Measurements from ENCODE around the gene GATA5. TPM values are rescaled to one million over a fixed set of nuclear protein-coding genes. Genes with fewer than 3 reads are reported as not detected.
A peak's percentile ranks its signal among the peaks of the same experiment; 100 is the strongest.

The GATA5 gene
- total and polyA plus RNA-seq, 2 donors from 2014 or later = 1.0 to 6.9 TPM

DNA sequence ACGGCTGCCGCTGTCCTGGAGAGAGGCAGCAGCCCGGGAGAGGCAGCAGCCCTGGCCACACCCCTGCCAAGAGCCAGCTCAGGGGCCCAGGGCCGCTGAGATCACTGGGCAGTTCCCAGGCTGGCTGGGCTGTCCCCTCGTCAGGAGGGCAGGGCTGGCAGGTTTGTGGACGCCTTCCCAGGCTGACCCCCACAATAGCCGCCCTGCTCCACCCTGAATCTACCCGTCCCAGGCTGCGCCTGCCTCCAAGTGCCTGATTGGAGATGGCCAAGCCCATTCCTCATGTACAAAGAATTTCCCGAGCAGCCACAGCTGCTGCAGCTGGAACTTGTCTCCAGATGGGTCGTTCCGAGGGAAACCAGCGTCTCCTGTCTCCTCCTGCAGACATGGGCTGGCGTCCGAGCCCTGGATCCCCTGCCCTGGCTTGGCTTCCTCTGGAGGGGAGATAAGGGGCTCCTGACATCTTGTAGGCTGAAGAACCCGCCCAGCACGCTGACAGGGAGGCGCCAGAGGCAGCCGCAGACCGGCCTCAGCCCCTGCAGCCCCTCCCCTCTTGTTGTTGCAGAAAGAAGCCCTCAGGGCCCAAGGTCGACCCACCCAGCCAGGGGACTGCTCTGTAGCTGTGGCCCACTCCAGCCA is 9.4 kb upstream of the GATA5 start:
- FAIRE-seq (no peak), DNase-seq (peak in 4 of 5 donors; percentile 78 to 94 (median 83))
- H3K9me3 ChIP-seq (ENCODE audit: control insufficient read depth in 2 of 3, insufficient read depth in 1 of 3, low read length in 3 of 3) = no peaks in the 10 kb centered on the region
- TF ChIP-seq, protein P1, sequence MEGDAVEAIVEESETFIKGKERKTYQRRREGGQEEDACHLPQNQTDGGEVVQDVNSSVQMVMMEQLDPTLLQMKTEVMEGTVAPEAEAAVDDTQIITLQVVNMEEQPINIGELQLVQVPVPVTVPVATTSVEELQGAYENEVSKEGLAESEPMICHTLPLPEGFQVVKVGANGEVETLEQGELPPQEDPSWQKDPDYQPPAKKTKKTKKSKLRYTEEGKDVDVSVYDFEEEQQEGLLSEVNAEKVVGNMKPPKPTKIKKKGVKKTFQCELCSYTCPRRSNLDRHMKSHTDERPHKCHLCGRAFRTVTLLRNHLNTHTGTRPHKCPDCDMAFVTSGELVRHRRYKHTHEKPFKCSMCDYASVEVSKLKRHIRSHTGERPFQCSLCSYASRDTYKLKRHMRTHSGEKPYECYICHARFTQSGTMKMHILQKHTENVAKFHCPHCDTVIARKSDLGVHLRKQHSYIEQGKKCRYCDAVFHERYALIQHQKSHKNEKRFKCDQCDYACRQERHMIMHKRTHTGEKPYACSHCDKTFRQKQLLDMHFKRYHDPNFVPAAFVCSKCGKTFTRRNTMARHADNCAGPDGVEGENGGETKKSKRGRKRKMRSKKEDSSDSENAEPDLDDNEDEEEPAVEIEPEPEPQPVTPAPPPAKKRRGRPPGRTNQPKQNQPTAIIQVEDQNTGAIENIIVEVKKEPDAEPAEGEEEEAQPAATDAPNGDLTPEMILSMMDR (IDR thresholded peaks at IDR 0.05; ENCODE audit: borderline replicate concordance, extremely low read depth, insufficient read depth) = no peak
- H3K36me3 ChIP-seq (ENCODE audit: control insufficient read depth in 2 of 3, insufficient read depth in 3 of 3, low read length in 3 of 3) = no peaks in the 10 kb centered on the region
- peaks cover 0 to 8% (median 0%) of the 10 kb centered on the region in 3 donors for H3K4me1 ChIP-seq (ENCODE audit: control insufficient read depth in 2 of 3, insufficient read depth in 2 of 3, low read depth in 1 of 3, low read length in 3 of 3)
- intact Hi-C loops (cut with DNase I) = no loop called here
- no peak overlapping the region for H3K27ac ChIP-seq (ENCODE audit: low read depth in 2 of 2, low read length in 2 of 2)
- H3K4me3 ChIP-seq (ENCODE audit: low read length in 3 of 3) = no peak overlapping the region
- H3K9ac ChIP-seq (ENCODE audit: low read length in 3 of 3) = no peak overlapping the region
- peaks cover 4% of the 10 kb centered on the region for H3K27me3 ChIP-seq (ENCODE audit: control insufficient read depth, insufficient read depth, low read length)

DNA sequence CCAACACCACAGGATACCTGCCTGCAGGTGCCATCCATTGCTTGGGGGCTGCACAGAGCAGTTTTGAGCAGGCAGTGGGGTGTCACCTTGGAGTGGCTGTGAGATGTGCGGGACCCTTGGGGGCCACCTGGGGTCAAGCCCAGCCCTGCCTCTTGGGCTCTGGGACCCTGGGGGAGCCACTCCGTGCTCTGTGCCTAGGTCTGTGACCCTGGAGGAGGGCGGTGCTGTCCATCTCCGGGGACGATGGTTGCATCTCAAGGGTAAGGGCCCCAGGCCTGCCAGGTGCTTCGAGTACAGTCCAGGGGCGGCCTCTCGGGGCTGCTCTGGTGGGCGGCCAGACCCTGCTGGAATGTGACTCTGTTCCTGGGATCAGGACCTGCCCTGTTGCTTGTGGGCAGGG is 8.7 kb upstream of the GATA5 start:
- Histone ChIP-seq H3K36me3 (ENCODE audit: control insufficient read depth in 2 of 3, insufficient read depth in 3 of 3, low read length in 3 of 3) (no peaks in the 10 kb centered on the region), H3K27ac (ENCODE audit: low read depth in 2 of 2, low read length in 2 of 2) (no peak overlapping the region), H3K4me3 (ENCODE audit: low read length in 3 of 3) (no peak overlapping the region), H3K27me3 (ENCODE audit: control insufficient read depth, insufficient read depth, low read length) (peaks cover 4% of the 10 kb centered on the region), H3K9me3 (ENCODE audit: control insufficient read depth in 2 of 3, insufficient read depth in 1 of 3, low read length in 3 of 3) (no peaks in the 10 kb centered on the region), H3K4me1 (ENCODE audit: control insufficient read depth in 2 of 3, insufficient read depth in 2 of 3, low read depth in 1 of 3, low read length in 3 of 3) (peaks cover 0 to 8% (median 0%) of the 10 kb centered on the region in 3 donors), H3K9ac (ENCODE audit: low read length in 3 of 3) (no peak overlapping the region)
- TF ChIP-seq, protein P1 (IDR thresholded peaks at IDR 0.05; ENCODE audit: borderline replicate concordance, extremely low read depth, insufficient read depth) = no peak
- DNase-seq (no peak), FAIRE-seq (no peak)
- intact Hi-C loops (cut with DNase I) = no loop called here

DNA sequence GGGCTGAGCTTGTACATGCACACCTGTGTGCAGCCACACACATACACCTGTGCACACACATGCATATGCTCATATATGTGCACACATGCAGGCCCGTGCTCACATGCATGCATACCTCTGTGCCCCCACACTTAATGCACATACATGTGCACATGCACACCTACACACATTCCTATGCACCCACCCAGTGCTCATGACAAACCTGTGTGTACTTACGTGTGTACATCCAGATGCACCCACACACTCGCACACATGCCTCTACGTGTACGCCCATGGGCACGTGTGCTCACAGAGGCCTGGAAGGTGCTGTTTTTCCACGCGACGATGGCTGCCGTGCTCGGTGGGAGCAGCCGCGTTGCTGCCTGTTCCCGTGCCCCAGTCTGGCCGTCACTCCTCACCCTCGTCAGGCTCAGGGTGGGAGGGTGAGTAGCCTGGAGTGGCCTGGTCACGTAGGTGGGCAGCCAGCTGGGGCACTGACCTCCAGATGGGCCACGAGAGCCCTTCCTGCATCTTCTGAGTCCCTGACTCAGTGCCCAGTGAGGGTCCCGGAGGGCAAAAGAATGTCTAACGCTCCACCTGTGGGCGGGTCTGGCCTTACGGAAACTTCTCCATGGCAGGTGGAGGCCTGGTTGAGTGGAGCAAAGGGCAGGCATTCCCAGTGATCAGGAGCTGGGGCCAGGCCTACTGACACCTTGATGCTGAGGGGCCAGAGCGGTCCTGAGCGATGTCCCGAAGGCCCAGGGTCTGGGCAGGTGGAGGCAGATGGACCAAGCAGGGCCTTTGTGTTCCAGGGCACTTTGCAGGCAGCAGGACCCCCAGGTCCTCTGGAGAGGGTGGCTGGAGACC is 8.0 kb upstream of the GATA5 start:
- DNase-seq (no peak), FAIRE-seq (no peak)
- Histone ChIP-seq H3K4me3 (ENCODE audit: low read length in 3 of 3) (no peak overlapping the region), H3K27ac (ENCODE audit: low read depth in 2 of 2, low read length in 2 of 2) (no peak overlapping the region), H3K27me3 (ENCODE audit: control insufficient read depth, insufficient read depth, low read length) (peaks cover 6% of the 10 kb centered on the region), H3K36me3 (ENCODE audit: control insufficient read depth in 2 of 3, insufficient read depth in 3 of 3, low read length in 3 of 3) (no peaks in the 10 kb centered on the region), H3K4me1 (ENCODE audit: control insufficient read depth in 2 of 3, insufficient read depth in 2 of 3, low read depth in 1 of 3, low read length in 3 of 3) (peaks cover 0 to 8% (median 0%) of the 10 kb centered on the region in 3 donors), H3K9me3 (ENCODE audit: control insufficient read depth in 2 of 3, insufficient read depth in 1 of 3, low read length in 3 of 3) (no peaks in the 10 kb centered on the region), H3K9ac (ENCODE audit: low read length in 3 of 3) (no peak overlapping the region)
- TF ChIP-seq, protein P1 (IDR thresholded peaks at IDR 0.05; ENCODE audit: borderline replicate concordance, extremely low read depth, insufficient read depth) = no peak
- intact Hi-C loops (cut with DNase I) = no loop called here

All from kidney (tissue), 14 donors.